Stimulated activated naive CD8-positive, alpha-beta T cell treated with anti-CD3 and anti-CD28 coated beads, Interleukin-15, Interleukin-2, amounts not matched to agents 100 ng/mL and 50 ng/mL, for 24 hours (primary cell): ENCODE measurements around the gene UBE2E2.

ENCODE experiments used
- H3K27ac Mint-ChIP-seq: one replicate; pipeline ENCODE4 v1.8.0; 2021; ENCODE audit warnings: mild to moderate bottlenecking, mixed read lengths
- H3K27me3 Mint-ChIP-seq: one replicate; pipeline ENCODE4 v1.8.0; 2021; ENCODE audit warnings: mixed read lengths
- H3K36me3 Mint-ChIP-seq: one replicate; pipeline ENCODE4 v1.8.0; 2021; ENCODE audit warnings: low read depth, mixed read lengths
- H3K4me1 Mint-ChIP-seq: one replicate; pipeline ENCODE4 v1.8.0; 2021; ENCODE audit warnings: low read depth, mixed read lengths
- H3K4me3 Mint-ChIP-seq: one replicate; pipeline ENCODE4 v1.8.0; 2021; ENCODE audit warnings: mild to moderate bottlenecking, mixed read lengths
- H3K9me3 Mint-ChIP-seq: one replicate; pipeline ENCODE4 v1.8.0; 2021; ENCODE audit warnings: mixed read lengths

Gene UBE2E2

GRCh38 chr3:23202921-23203707 lies at the start of gene UBE2E2:
Gene UBE2E2 (plus strand): TSS chr3:23203327.
- peaks cover 16% of the 10 kb centered on the region for H3K27me3 Mint-ChIP-seq
- H3K36me3 Mint-ChIP-seq: no peaks in the 10 kb centered on the region
- H3K27ac Mint-ChIP-seq: peak within 1 kb of the TSS; percentile 91

GRCh38 chr3:23153436-23153835 lies 49.7 kb upstream of the UBE2E2 start:
- peaks cover 6% of the 10 kb centered on the region for H3K27me3 Mint-ChIP-seq
- no peaks in the 10 kb centered on the region for H3K36me3 Mint-ChIP-seq
- peaks cover 3% of the 10 kb centered on the region for H3K9me3 Mint-ChIP-seq
- no peak overlapping the region for H3K27ac Mint-ChIP-seq
- no peaks in the 10 kb centered on the region for H3K4me1 Mint-ChIP-seq
- H3K4me3 Mint-ChIP-seq: no peak overlapping the region

More at GRCh38 chr3:23202921-23203707, at the start of gene UBE2E2:
- peak within 1 kb of the TSS; percentile 95 for H3K4me3 Mint-ChIP-seq
- no peaks in the 10 kb centered on the region for H3K9me3 Mint-ChIP-seq
- H3K4me1 Mint-ChIP-seq: peaks cover 41% of the 10 kb centered on the region

GRCh38 chr3:23157331-23157730 lies 45.8 kb upstream of the UBE2E2 start:
- Mint-ChIP-seq H3K27me3 (peaks cover 10% of the 10 kb centered on the region), H3K27ac (no peak overlapping the region), H3K36me3 (no peaks in the 10 kb centered on the region), H3K4me3 (no peak overlapping the region), H3K9me3 (peaks cover 3% of the 10 kb centered on the region), H3K4me1 (peaks cover 19% of the 10 kb centered on the region)

GRCh38 chr3:23159929-23160328 lies 43.2 kb upstream of the UBE2E2 start:
- H3K36me3 Mint-ChIP-seq: no peaks in the 10 kb centered on the region
- H3K27ac Mint-ChIP-seq: no peak overlapping the region
- peaks cover 10% of the 10 kb centered on the region for H3K27me3 Mint-ChIP-seq
- H3K4me3 Mint-ChIP-seq: no peak overlapping the region
- peaks cover 3% of the 10 kb centered on the region for H3K9me3 Mint-ChIP-seq
- H3K4me1 Mint-ChIP-seq: peaks cover 24% of the 10 kb centered on the region

- peaks cover 4% of the 10 kb centered on the region for H3K27me3 Mint-ChIP-seq
- no peaks in the 10 kb centered on the region for H3K36me3 Mint-ChIP-seq
- peaks cover 24% of the 10 kb centered on the region for H3K4me1 Mint-ChIP-seq
- no peak overlapping the region for H3K27ac Mint-ChIP-seq
- no peaks in the 10 kb centered on the region for H3K9me3 Mint-ChIP-seq
- no peak overlapping the region for H3K4me3 Mint-ChIP-seq
Observed at GRCh38 chr3:23161308-23161707, 41.8 kb upstream of the UBE2E2 start.

- Mint-ChIP-seq H3K36me3 (no peaks in the 10 kb centered on the region), H3K4me3 (no peak overlapping the region), H3K9me3 (no peaks in the 10 kb centered on the region), H3K27me3 (peaks cover 4% of the 10 kb centered on the region), H3K4me1 (peaks cover 24% of the 10 kb centered on the region), H3K27ac (peak overlapping the region; percentile 10)
Observed at GRCh38 chr3:23161896-23162570, 41.1 kb upstream of the UBE2E2 start.

- Mint-ChIP-seq H3K4me3 (no peak overlapping the region), H3K9me3 (no peaks in the 10 kb centered on the region), H3K36me3 (no peaks in the 10 kb centered on the region), H3K4me1 (peaks cover 24% of the 10 kb centered on the region), H3K27ac (no peak overlapping the region), H3K27me3 (peaks cover 4% of the 10 kb centered on the region)
Observed at GRCh38 chr3:23162934-23163333, 40.2 kb upstream of the UBE2E2 start.

- no peak overlapping the region for H3K4me3 Mint-ChIP-seq
- H3K36me3 Mint-ChIP-seq: no peaks in the 10 kb centered on the region
Observed at GRCh38 chr3:23164746-23165145, 38.4 kb upstream of the UBE2E2 start.

GRCh38 chr3:23165571-23165970 lies 37.6 kb upstream of the UBE2E2 start:
- peaks cover 17% of the 10 kb centered on the region for H3K4me1 Mint-ChIP-seq
- no peaks in the 10 kb centered on the region for H3K36me3 Mint-ChIP-seq
- H3K27me3 Mint-ChIP-seq: no peaks in the 10 kb centered on the region
- H3K9me3 Mint-ChIP-seq: peaks cover 11% of the 10 kb centered on the region
- H3K4me3 Mint-ChIP-seq: no peak overlapping the region
- H3K27ac Mint-ChIP-seq: no peak overlapping the region

More at GRCh38 chr3:23164746-23165145, 38.4 kb upstream of the UBE2E2 start:
- Mint-ChIP-seq H3K27me3 (no peaks in the 10 kb centered on the region), H3K9me3 (peaks cover 5% of the 10 kb centered on the region), H3K4me1 (peaks cover 22% of the 10 kb centered on the region), H3K27ac (no peak overlapping the region)

GRCh38 chr3:23166276-23166675 lies 36.9 kb upstream of the UBE2E2 start:
- Mint-ChIP-seq H3K4me3 (no peak overlapping the region), H3K36me3 (no peaks in the 10 kb centered on the region), H3K27ac (no peak overlapping the region), H3K27me3 (no peaks in the 10 kb centered on the region), H3K4me1 (peaks cover 14% of the 10 kb centered on the region), H3K9me3 (peaks cover 11% of the 10 kb centered on the region)

GRCh38 chr3:23166845-23167244 lies 36.3 kb upstream of the UBE2E2 start:
- Mint-ChIP-seq H3K27me3 (peaks cover 2% of the 10 kb centered on the region), H3K4me1 (peaks cover 9% of the 10 kb centered on the region), H3K4me3 (no peak overlapping the region), H3K36me3 (no peaks in the 10 kb centered on the region), H3K9me3 (peaks cover 11% of the 10 kb centered on the region), H3K27ac (no peak overlapping the region)

GRCh38 chr3:23169551-23169950 lies 33.6 kb upstream of the UBE2E2 start:
- H3K36me3 Mint-ChIP-seq: no peaks in the 10 kb centered on the region
- peaks cover 11% of the 10 kb centered on the region for H3K9me3 Mint-ChIP-seq
- H3K4me1 Mint-ChIP-seq: no peaks in the 10 kb centered on the region
- peaks cover 8% of the 10 kb centered on the region for H3K27me3 Mint-ChIP-seq
- no peak overlapping the region for H3K27ac Mint-ChIP-seq
- no peak overlapping the region for H3K4me3 Mint-ChIP-seq

- Mint-ChIP-seq H3K27me3 (peaks cover 8% of the 10 kb centered on the region), H3K27ac (no peak overlapping the region), H3K4me3 (no peak overlapping the region), H3K36me3 (no peaks in the 10 kb centered on the region), H3K4me1 (no peaks in the 10 kb centered on the region), H3K9me3 (peaks cover 11% of the 10 kb centered on the region)
Observed at GRCh38 chr3:23170291-23170690, 32.8 kb upstream of the UBE2E2 start.

- no peaks in the 10 kb centered on the region for H3K36me3 Mint-ChIP-seq
- no peak overlapping the region for H3K27ac Mint-ChIP-seq
- H3K4me3 Mint-ChIP-seq: no peak overlapping the region
- peaks cover 8% of the 10 kb centered on the region for H3K27me3 Mint-ChIP-seq
- H3K4me1 Mint-ChIP-seq: no peaks in the 10 kb centered on the region
- H3K9me3 Mint-ChIP-seq: peaks cover 11% of the 10 kb centered on the region
Observed at GRCh38 chr3:23172059-23172458, 31.1 kb upstream of the UBE2E2 start.

GRCh38 chr3:23174426-23175039 lies 28.6 kb upstream of the UBE2E2 start:
- H3K27ac Mint-ChIP-seq: no peak overlapping the region
- H3K27me3 Mint-ChIP-seq: peaks cover 8% of the 10 kb centered on the region
- no peaks in the 10 kb centered on the region for H3K4me1 Mint-ChIP-seq
- peaks cover 9% of the 10 kb centered on the region for H3K9me3 Mint-ChIP-seq
- no peaks in the 10 kb centered on the region for H3K36me3 Mint-ChIP-seq
- H3K4me3 Mint-ChIP-seq: no peak overlapping the region
